ENCODE data around the gene ERVFRD-1. TPM values are rescaled to one million over a fixed set of nuclear protein-coding genes. Genes with fewer than 3 reads are reported as not detected.
"Not testable (repeated sequence)": the region's sequence is repeated elsewhere in the genome, so short reads cannot be mapped to it uniquely, and the experiment has no call there.

Gene ERVFRD-1
- total and polyA plus RNA-seq, 2 experiments from 2014 or later, result 0.06 TPM; not detected in 1

DNA sequence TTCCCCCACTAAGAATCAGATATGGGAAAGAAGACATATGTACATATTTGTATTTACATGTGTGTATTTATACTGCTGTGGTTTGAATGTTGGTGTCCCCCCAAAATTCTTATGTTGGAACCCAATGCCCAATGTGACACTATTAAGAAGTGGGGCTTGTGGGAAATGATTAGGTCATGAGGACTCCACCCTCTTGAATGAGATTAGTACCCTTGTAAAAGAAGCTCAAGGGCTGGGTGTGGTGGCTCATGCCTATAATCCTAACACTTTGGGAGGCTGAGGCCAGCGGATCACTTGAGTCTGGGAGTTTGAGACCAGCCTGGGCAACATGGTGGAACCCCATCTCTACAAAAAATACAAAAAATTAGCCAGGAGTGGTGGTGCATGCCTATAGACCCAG lies 21.8 kb downstream of the ERVFRD-1 start:
- H3K27ac Mint-ChIP-seq, result no peak overlapping the region
- Histone ChIP-seq H3K4me3 (no peak overlapping the region), H3K27ac (ENCODE audit: low read depth) (no peak overlapping the region), H3K4me2 (no peak overlapping the region), H2AFZ (no peak overlapping the region), H3K79me2 (replicated peaks; ENCODE audit: insufficient read depth) (peaks cover 6% of the 10 kb centered on the region), H3F3A (replicated peaks; ENCODE audit: low read depth) (no peaks in the 10 kb centered on the region; the same call in 1 of the 2 replicates), H3K27me3 (ENCODE audit: insufficient read depth) (no peaks in the 10 kb centered on the region), H3K36me3 (ENCODE audit: insufficient read depth) (no peaks in the 10 kb centered on the region), H3K4me1 (ENCODE audit: insufficient read depth) (peaks cover 4% of the 10 kb centered on the region), H4K20me1 (replicated peaks; ENCODE audit: insufficient read depth) (no peaks in the 10 kb centered on the region), H3K9me2 (ENCODE audit: insufficient read depth) (peaks cover 6% of the 10 kb centered on the region)
- H3K9me3 Mint-ChIP-seq, result no peaks in the 10 kb centered on the region
- peaks cover 7% of the 10 kb centered on the region; the same call in 2 of the 3 replicates for H3K4me1 Mint-ChIP-seq
- H3K4me3 Mint-ChIP-seq, result no peak overlapping the region
- no peak for TF ChIP-seq EZH2phosphoT487 (IDR thresholded peaks at IDR 0.05; ENCODE audit: unreplicated experiment)
- TF ChIP-seq, protein P1, sequence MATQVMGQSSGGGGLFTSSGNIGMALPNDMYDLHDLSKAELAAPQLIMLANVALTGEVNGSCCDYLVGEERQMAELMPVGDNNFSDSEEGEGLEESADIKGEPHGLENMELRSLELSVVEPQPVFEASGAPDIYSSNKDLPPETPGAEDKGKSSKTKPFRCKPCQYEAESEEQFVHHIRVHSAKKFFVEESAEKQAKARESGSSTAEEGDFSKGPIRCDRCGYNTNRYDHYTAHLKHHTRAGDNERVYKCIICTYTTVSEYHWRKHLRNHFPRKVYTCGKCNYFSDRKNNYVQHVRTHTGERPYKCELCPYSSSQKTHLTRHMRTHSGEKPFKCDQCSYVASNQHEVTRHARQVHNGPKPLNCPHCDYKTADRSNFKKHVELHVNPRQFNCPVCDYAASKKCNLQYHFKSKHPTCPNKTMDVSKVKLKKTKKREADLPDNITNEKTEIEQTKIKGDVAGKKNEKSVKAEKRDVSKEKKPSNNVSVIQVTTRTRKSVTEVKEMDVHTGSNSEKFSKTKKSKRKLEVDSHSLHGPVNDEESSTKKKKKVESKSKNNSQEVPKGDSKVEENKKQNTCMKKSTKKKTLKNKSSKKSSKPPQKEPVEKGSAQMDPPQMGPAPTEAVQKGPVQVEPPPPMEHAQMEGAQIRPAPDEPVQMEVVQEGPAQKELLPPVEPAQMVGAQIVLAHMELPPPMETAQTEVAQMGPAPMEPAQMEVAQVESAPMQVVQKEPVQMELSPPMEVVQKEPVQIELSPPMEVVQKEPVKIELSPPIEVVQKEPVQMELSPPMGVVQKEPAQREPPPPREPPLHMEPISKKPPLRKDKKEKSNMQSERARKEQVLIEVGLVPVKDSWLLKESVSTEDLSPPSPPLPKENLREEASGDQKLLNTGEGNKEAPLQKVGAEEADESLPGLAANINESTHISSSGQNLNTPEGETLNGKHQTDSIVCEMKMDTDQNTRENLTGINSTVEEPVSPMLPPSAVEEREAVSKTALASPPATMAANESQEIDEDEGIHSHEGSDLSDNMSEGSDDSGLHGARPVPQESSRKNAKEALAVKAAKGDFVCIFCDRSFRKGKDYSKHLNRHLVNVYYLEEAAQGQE (IDR thresholded peaks at IDR 0.05; ENCODE audit: unreplicated experiment), result no peak
- no peak for TF ChIP-seq POLR2AphosphoS5 (IDR thresholded peaks at IDR 0.05; ENCODE audit: low read depth)
- TF ChIP-seq, protein P2, sequence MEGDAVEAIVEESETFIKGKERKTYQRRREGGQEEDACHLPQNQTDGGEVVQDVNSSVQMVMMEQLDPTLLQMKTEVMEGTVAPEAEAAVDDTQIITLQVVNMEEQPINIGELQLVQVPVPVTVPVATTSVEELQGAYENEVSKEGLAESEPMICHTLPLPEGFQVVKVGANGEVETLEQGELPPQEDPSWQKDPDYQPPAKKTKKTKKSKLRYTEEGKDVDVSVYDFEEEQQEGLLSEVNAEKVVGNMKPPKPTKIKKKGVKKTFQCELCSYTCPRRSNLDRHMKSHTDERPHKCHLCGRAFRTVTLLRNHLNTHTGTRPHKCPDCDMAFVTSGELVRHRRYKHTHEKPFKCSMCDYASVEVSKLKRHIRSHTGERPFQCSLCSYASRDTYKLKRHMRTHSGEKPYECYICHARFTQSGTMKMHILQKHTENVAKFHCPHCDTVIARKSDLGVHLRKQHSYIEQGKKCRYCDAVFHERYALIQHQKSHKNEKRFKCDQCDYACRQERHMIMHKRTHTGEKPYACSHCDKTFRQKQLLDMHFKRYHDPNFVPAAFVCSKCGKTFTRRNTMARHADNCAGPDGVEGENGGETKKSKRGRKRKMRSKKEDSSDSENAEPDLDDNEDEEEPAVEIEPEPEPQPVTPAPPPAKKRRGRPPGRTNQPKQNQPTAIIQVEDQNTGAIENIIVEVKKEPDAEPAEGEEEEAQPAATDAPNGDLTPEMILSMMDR (conservative IDR thresholded peaks at IDR 0.05; ENCODE audit: low read depth in 2 of 2), result no peak
- TF ChIP-seq ZNF114 (CRISPR knock-in tag; IDR thresholded peaks at IDR 0.05), result no peak
- TF ChIP-seq JUNB (IDR thresholded peaks at IDR 0.05; ENCODE audit: unreplicated experiment), result no peak
- TF ChIP-seq EZH2 (IDR thresholded peaks at IDR 0.05; ENCODE audit: low read depth, unreplicated experiment), result no peak
- ATAC-seq (no peak), DNase-seq (ENCODE audit: low spot score) (no peak)
- no peaks in the 10 kb centered on the region for H3K36me3 Mint-ChIP-seq (ENCODE audit: low read depth)
- H3K27me3 Mint-ChIP-seq (ENCODE audit: insufficient read depth, low read depth, poor library complexity), result peaks cover 3% of the 10 kb centered on the region

DNA sequence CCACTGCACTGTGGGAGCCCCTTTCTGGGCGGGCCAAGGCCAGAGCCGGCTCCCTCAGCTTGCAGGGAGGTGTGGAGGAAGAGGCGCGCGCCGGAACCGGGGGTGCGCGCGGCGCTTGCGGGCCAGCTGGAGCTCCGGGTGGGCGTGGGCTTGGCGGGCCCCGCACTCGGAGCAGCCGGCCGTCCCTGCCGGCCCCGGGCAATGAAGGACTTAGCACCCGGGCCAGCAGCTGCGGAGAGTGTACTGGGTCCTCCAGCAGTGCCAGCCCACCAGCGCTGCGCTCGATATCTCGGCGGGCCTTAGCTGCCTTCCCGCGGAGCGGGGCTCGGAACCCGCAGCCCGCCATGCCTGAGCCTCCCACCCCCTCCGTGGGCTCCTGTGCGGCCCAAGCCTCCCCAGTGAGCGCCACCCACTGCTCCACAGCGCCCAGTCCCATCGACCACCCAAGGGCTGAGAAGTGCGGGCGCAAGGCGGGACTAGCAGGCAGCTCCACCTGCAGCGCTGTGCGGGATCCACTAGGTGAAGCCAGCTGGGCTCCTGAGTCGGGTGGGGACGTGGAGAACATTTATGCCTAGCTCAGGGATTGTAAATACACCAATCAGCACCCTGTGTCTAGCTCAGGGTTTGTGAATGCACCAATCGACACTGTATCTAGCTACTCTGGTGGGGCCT lies 24.2 kb downstream of the ERVFRD-1 start:
- not testable (repeated sequence) for H3K9me2 ChIP-seq (ENCODE audit: insufficient read depth); H3K9me3 Mint-ChIP-seq; H3K4me1 ChIP-seq (ENCODE audit: insufficient read depth); H4K20me1 ChIP-seq (replicated peaks; ENCODE audit: insufficient read depth); H3K79me2 ChIP-seq (replicated peaks; ENCODE audit: insufficient read depth); H3K36me3 ChIP-seq (ENCODE audit: insufficient read depth); H3K27me3 ChIP-seq (ENCODE audit: insufficient read depth); H3K27me3 Mint-ChIP-seq (ENCODE audit: insufficient read depth, low read depth, poor library complexity); ATAC-seq; H3K27ac Mint-ChIP-seq; H3K36me3 Mint-ChIP-seq (ENCODE audit: low read depth); H3K4me3 Mint-ChIP-seq; H3F3A ChIP-seq (replicated peaks; ENCODE audit: low read depth); H3K4me1 Mint-ChIP-seq; H3K27ac ChIP-seq (ENCODE audit: low read depth)
- TF ChIP-seq, protein P2 (conservative IDR thresholded peaks at IDR 0.05; ENCODE audit: low read depth in 2 of 2), result 0 out of 4 replicates have a peak, but pooled peaks have one; percentile 12 to 15
- peak overlapping the region; percentile 60 for H3K4me3 ChIP-seq
- peak overlapping the region; percentile 89 for H2AFZ ChIP-seq
- H3K4me2 ChIP-seq, result peak overlapping the region; percentile 76
- DNase-seq (ENCODE audit: low spot score), result peak; percentile 72
